ENCODE data around the gene NLGN1. TPM values are rescaled to one million over a fixed set of nuclear protein-coding genes. Genes with fewer than 3 reads are reported as not detected.

NLGN1 gene
- polyA plus RNA-seq, 12 donors: 1.3 to 4.3 (median 1.9) TPM; not detected in 1

DNA sequence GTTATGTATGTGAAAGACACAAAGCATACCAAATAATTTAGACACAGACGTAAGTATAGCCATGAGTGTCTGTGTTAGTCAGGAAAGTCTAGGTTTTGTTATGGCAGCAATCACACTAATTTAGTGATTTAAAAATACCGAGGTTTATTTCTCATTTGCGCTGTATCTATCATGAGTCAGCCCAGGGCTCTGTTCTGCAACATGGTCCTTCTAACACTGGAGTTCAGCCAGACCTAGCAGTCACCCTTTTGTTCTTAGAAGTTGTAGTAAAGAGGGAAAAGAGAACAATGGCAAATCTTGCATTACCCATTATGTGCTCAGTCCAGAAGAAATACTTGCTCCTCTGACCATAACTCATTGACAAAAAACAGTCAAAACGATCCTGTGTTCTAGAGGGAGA lies 311.5 kb downstream of the NLGN1 start:
- DNase-seq: no peak

DNA sequence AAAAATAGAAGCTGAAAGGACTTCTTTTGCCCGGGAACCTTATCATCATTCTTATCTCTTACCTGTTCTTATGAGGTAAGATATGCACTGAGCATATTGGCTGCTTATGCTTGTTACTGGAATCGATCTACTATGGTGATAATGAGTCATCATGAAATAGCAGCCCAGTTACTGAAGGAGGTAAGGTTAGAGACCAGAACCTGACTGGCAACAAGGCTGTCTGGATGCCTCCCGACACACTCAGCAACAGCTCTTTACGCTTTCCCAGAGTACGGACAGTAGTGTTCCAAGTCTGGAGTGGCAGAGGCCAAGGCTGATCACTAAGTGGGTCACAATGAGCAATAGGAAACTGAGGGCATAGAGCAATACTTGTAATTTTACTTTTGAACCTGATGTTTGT lies 314.1 kb downstream of the NLGN1 start:
- no peak for DNase-seq

DNA sequence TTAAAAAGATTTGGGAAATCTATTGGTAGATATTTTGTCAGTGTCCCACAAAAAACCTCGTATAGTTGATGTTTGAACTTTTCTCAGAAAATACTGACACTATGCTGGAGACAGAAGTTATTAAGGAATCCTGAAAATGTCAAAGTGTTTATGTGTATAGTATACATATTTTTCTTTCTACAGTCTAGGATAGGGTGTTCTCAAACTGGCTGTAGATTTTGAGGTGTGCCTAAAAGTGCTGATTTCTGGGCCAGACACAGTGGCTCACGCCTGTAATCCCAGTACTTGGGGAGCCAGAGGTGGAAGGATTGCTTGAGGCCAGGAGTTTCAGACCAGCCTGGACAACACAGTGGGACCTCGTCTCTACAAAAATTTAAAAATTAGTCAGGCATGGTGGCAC lies 322.0 kb downstream of the NLGN1 start:
- DNase-seq: no peak

DNA sequence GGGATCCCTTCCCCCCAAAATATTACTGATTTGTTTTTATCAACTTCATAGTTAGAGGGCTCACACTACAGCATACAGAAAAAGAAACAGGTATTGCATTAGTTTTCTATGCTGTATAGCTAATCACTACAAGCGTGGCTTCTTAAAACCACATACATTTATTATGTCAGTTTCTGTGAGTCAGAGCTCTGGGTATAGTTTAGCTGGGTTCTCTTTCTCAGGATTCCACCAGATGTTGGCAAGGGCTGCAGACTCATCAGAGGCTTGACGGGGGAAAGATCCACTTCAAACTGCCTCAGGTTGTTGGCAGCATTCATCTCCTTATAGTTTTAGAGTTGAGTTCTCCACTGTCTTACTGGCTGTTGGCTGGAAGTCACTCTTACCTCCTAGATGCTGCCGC lies 328.0 kb downstream of the NLGN1 start:
- DNase-seq: no peak

DNA sequence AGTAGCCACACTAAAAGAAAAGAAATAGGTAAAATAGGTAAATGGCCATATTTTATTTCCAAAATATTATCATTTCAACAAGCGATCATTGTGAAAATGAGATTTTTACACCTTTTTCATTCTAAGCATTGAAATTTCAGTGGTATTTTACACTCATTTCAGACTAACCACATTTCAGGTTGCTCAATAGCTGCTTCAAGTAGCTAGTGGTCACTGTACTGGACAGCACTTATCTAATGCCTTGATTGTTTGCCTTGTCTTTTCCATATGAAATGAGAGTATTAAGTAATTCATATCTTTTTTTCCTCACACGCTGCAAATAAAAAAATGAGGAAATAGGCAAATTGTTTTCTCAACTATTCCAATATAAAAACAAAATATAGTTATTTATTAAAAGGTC lies 332.8 kb downstream of the NLGN1 start:
- DNase-seq: no peak

DNA sequence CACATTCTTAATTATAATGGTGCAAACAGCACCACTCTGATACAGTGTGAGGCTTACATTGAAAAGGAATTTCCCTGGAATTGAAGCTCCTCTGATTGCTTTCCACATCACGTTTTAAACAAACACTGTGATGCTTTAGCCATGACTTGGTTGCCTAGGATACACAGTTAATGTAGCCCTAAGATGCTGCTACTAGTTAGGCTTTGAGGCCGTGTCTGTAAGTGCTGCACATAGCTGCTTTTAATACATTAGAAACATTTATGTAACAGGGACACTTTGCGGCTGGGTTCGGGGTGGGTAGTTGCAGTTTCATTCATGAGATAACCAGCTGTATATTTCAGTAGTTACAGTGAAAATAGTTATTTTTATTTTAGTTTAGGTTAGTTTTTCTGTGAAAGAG lies 334.7 kb downstream of the NLGN1 start:
- DNase-seq: no peak

DNA sequence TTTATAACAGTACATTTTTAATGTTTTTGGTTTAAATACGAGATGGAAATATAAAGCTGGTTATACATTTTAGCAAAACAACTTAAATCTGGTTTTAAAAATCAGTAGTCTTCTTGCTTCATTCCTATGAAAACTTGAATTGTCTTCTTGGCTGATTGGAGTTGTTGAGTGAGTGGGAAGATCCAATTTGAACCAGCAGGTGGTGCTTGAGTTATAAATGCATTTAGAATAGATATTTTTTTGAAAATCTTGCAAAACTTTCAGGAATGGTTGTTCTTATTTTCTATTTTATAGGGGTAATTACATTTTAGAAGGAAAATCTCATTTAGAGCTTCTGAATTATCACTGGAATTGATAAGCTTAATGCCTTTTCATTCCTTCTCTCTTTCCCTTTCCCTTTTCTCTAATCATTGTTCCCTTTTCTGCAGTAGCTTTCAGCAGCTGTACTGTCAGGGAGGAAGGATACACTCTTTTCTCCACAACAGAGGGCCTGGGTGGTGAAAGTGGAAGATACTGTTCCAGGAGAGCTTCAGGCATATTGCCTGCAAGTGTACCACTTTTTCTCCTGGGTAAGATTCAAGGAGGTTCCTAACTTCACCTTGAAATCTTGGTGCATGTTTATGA lies 335.6 kb downstream of the NLGN1 start:
- no peak for DNase-seq

DNA sequence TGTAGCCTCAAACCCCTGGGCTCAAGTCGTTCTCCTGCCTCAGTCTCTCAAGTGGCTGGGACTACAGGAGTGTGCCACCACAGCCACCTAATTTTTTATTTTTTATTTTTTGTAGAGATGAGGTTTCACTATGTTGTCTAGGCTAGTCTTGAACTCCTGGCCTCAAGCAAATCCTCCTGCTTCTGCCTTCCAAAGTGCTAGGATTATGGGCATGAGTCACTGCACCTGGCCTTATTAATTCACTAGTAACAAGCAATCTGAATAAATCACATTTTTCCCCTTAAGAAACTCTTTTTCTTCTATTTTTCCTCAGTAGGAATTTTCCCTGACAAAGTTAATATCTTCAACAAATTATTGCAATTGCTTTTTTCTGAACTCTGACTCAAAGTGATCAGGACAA lies 336.9 kb downstream of the NLGN1 start:
- no peak for DNase-seq

DNA sequence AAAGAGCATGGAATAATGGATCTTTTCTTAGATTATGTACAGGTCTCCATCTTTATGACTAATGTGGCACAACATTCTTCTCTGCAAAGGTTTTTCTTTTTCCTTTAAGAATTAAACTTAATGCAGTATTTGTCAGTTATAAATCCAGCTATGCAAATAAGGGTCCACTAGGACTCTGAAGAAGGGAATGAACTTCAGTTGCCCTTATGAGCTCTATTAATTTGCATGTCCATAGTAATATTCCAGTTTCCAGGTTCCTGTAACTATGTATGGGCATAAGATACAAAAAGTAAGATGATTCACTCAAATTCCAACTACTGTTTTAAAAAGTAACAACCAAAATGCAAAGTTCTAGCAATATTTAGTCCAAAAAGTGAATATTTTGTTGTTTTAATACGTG lies 337.4 kb downstream of the NLGN1 start:
- DNase-seq: no peak

DNA sequence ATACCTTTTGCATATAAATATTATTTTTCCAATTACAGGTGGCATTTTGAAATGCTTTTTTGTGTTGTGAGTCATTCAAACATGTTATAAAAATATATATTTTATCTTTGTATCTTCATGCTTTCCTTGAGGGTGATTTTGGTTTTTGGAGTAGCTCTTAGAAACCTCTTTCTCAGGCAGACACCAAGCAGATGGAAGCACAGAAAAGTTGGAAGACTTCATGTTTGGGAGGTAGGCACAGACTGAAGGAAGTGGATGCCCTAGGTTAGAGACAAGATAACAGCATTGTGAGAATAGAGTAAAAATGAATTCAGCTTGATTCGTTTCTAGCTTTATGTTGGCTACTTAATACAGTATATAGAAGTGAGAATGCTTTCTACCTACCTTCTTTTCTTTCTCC lies 338.3 kb downstream of the NLGN1 start:
- no peak for DNase-seq

DNA sequence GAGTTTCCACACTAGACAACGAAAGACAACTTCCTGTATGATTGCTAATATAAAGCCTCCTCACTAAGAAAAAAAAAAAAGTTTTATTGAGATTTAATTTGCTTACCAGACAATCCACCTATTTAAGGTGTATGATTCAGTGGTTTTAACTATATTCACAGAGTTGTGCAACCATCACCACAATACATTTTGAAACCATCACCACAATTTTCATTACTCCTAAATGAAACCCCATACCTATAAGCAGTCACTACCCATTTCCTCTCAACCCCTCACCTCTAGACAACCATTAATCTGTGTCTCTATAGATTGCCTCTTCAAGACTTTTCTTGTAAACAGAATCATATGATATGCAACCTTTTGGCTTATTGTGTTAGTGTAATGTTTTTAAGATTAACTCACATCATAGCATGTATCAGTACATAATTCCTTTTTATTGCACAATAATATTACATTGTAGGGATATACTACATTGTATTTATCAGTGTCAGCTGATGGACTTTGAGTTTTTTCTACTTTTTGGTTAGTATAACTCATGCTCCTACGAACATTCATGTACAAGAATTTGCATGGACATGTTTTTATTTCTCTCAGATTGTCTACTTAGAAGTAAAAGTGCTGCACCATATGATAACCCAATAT lies 339.7 kb downstream of the NLGN1 start:
- no peak for DNase-seq

DNA sequence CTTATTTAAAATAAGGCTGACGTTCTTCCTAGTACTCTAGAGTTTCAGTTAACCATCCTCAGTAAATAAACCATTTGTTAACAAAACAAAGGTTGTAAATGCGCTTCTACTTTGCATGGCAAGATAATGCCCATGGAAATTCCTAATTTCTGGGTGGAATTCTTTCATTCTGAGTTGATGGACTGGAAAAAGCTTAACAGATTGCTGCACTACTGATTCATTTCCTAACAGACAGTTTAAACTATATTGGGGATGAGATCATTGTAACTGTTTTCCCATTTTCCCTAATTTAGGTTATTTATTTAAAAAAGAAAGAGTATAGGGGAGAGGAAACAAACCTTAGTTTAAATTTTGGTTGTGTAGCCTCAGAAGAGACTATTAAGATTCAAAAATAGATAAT lies 342.2 kb downstream of the NLGN1 start:
- DNase-seq: no peak

DNA sequence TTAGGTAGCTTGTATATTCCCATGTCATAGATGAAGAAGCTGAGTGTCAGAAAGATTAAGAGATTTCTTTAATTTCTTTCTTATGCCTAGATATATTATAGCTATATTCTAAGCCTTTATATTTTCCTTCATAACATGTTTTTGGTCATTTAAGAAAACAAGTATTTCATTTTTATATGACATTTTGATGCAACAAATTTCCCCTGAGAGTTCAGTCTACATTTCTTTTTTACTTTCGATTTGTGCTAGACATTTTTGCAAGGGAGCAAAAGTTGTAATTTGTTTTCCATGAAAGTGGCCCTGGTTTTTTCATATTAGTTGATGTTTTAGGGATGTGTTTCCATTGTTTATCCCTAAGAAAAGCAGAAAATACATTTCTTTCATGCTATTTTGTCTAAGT lies 344.9 kb downstream of the NLGN1 start:
- DNase-seq: no peak

DNA sequence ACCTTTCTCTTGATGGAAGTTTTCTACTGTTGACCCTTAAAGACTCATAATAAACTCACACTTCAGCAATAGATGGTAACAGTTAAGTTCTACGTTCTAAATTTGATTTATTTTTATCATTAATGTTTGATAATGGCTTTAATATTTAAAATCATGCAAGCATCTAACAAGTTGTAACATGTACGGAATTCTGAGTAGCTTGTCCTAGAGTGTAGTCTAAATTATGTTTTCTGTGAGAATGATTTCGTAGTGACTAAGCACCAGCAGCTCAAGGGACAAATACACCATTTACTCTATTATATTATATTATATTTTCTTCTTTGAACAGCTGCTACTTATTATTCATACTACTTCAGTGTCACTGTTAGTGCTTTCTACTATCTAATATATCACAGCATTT lies 345.6 kb downstream of the NLGN1 start:
- no peak for DNase-seq

DNA sequence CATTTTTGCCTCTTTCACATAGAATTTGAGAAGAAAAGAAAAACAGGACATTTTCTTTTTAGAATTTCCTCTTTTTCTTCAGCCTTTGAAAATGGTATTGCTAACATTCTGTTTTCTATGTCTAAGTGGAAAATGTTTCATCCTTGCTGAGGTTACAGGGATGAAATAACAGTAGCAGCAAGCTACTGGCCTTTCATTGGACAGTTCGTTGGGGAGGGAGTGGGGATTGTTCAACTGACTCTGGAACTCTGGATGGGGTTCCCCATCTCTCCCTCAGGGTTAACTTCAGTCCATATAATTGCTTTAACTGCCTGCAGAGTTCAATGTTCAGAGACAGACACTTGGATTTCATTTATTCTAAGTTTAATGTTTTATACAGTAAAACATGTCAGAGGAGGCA lies 346.0 kb downstream of the NLGN1 start:
- no peak for DNase-seq

DNA sequence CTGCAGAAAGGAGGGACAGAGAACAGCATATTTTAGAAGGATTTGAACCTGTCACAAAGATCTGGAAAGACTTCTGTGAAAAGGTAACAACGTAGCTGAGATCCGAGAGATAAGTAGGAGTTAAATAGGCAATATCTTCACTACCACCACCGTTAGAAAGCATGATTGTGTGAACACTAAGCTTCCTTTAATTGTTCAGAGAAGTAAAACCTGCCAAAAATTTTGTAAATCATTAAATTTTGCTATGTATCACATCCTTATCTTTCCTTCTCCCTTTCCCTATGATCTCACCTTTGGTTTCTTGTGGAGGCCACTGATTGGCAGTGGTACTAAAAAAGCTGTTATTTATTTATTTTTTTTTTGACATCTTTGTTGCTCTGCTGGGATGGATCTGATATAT lies 346.9 kb downstream of the NLGN1 start:
- no peak for DNase-seq

DNA sequence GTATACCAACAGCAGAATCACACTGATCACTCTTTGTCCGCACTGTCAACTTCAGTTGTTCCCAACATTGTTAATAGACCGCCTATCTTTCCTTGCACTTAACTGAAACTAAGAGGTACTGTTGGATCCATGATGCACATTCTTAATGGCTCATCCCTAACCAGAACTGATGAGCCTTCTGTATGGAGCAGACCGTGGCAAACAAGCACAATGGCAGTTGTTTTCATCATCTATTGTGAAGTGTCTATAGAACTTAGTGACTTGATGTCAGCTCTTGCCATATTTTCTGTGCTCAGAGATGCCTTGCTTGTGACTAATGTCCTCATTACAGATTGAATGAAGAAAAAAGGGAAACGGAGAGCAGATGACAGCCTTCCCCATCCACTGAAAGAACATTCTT lies 347.4 kb downstream of the NLGN1 start:
- no peak for DNase-seq

DNA sequence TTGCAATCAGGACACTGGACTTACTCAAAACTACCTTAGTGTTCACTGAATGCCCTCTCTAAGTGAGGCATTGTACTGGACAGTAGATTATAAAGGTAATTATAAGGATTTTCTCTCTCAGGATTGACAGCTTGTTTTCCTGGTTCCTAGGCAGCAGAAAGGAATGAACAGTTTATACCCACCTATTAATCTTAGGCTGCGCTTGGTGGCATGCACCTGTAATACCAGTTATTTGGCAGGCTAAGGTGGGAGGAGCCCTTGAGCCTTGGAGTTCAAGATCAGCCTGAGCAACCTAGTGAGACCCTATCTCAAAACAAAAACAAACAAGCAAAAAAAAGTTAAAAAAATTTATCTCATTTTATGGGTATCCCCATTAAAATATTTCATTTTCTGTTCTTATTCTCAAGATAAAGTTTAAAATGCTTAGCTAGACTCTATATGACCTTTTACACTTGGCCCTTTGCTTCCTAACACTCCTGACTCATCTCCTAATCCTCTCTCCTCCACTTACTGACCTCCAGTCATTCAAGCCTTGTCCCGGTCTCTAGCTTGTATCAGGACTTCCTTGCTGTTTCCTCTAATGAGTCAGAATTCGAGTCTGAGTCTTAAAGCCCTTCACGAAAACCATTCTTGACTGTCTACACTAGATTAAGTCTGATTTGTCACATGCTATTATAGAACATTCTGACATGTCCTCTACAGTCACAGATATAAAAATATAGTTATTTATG lies 348.6 kb downstream of the NLGN1 start:
- DNase-seq: no peak

DNA sequence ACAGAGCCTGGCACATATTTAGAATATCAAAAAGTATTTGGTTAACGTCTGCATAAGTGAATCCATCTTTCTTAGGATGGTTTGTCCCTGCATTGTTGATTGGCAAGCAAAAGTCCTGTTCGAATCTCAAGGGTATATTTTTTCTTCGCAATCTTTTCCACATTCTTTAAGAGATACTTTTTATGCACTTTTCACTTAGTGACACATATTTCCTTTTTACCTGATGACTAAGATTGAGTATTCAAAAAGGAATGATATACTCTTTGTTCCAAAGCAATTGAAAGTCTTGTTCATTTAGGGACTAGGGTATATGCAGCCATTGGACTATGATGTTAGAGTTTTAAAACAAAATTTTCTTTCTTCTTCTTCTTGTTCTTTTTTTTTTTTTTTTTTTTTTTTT lies 349.9 kb downstream of the NLGN1 start:
- no peak for DNase-seq

DNA sequence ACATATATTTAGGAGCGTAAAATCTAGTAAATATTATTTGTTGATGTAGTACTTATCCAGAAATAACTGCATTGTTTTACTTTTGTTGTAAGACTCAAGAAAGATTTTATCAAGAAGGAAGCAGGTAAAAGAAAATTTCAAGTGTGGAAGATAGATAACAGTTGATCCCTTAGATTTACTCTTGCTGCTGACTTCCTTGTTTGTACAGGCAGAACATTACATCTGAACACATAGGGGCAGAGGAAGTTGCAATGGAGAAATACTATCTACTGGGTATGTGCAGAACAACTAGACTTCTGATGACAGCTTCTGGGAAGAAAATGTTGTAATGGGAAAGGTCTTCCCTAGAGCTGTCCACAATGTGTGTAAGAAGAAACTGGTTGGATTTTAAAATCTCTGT lies 350.6 kb downstream of the NLGN1 start:
- DNase-seq: no peak

DNA sequence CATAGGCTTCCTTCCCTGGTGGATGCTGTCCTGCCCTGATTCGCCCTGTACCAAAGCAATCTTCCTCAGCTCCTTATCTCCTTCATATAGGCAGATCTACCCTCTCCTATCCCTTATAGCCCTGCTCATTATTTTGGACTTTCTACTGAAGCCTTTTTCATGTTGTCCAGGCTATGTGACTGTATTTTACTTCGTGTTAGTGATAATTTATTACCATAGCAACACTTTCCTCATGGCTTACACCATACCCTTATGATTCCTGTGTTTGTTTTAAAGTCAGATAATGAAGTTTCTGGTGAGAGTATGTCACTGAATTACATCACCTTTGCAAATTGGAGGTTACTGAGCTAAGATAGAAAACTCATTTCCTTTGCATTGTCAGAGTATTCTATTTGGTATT lies 352.6 kb downstream of the NLGN1 start:
- DNase-seq: no peak

DNA sequence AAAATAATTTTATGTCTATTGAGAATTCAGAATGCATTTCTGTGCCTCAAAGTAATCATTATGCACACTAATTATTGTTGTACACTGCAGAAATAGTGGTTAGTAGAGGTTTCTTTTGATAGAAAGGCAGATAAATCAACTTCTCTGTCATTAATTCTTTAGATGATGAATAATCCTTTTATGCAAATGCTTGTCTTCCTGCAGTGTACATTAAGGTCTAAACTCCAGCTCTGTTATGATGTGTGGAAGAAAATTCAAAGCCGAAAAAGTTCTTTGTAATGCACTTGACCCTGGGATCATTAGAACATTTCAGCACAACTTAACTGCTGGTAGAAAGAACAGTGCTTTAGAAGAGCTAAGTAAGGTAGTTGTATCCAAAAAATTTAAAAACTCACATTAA lies 353.0 kb downstream of the NLGN1 start:
- DNase-seq: no peak

DNA sequence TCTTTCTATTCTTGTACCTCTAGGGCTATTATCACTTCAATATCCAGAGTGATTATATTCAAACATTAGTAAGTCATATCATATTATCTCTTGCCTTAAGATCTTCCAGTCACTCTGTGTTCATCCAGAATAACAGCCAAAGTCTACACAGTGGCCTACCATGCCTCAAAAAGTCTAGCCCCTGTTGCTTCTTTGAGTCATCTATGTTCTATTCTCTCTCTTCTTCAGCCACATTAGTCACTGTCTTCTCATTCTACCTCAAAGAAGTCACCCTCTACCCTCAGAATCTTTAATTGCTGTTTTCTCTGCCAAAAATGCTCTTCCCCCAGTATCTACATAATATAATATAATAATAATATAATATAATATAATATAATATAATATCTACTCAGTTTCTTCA lies 356.0 kb downstream of the NLGN1 start:
- no peak for DNase-seq

DNA sequence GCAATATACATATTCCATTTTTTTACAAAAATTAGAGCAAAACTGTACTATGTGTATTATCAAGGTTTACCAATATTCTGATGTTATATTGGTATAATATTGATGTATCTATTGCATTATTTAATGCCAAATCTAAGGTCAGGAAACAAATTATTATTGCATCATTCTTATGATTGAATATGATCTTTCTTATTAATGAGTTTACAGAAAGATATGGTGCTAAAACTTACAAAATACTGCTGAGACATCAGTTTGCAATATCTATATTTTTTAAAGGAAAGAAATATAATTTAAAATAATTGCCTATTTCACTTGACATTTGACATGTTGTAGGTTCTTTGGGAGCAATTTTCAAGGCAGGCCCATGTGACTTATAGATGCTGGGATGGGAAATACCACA lies 357.6 kb downstream of the NLGN1 start:
- DNase-seq: no peak

Measured in muscle of arm (tissue), 12 donors.